ENCODE data around the gene TSR3. TPM values are rescaled to one million over a fixed set of nuclear protein-coding genes. Genes with fewer than 3 reads are reported as not detected.
"Not testable (repeated sequence)": the region's sequence is repeated elsewhere in the genome, so short reads cannot be mapped to it uniquely, and the experiment has no call there.

The TSR3 gene
- total RNA-seq, 4 donors from 2014 or later: 78.2 to 112 (median 106) TPM

GRCh38 chr16:1330931-1331711 is 20.6 kb downstream of the TSR3 start:
- Histone ChIP-seq H3K27ac (replicated peaks in 1 of 4) (peak overlapping the region in 2 of 4 donors; percentile 12 to 46), H3K4me1 (peaks cover 31 to 43% (median 37%) of the 10 kb centered on the region in 4 donors), H3K9me3 (peaks cover 0 to 7% (median 3%) of the 10 kb centered on the region in 4 donors), H3K27me3 (peaks cover 8 to 61% (median 36%) of the 10 kb centered on the region in 4 donors), H3K36me3 (peaks cover 0 to 11% (median 9%) of the 10 kb centered on the region in 4 donors), H3K4me3 (peak overlapping the region; percentile 43 to 56 (median 48))
- no peak for TF ChIP-seq POLR2AphosphoS5 (IDR thresholded peaks at IDR 0.05)
- no peak for TF ChIP-seq EP300 (IDR thresholded peaks at IDR 0.05)
- no peak for TF ChIP-seq POLR2A (IDR thresholded peaks at IDR 0.05; ENCODE audit: low read depth)
- no peak for TF ChIP-seq CTCF (IDR thresholded peaks at IDR 0.05)
- intact Hi-C loops (cut with DNase I): no loop called here
- 37% methylated on average over 8 of the region's 22 CpGs for WGBS
- DNase-seq (ENCODE audit: extremely low spot score): no peak

- H3K27me3 ChIP-seq: peaks cover 8 to 54% (median 36%) of the 10 kb centered on the region in 4 donors
- peaks cover 1 to 18% (median 16%) of the 10 kb centered on the region in 4 donors for H3K36me3 ChIP-seq
- 71% methylated on average over 5 of the region's 17 CpGs for WGBS
- no peak for DNase-seq (ENCODE audit: extremely low spot score)
- no peak for TF ChIP-seq EP300 (IDR thresholded peaks at IDR 0.05)
- TF ChIP-seq POLR2A (IDR thresholded peaks at IDR 0.05; ENCODE audit: low read depth): no peak
- TF ChIP-seq CTCF (IDR thresholded peaks at IDR 0.05): peak in 1 of 3 experiments; percentile 34
- TF ChIP-seq POLR2AphosphoS5 (IDR thresholded peaks at IDR 0.05): no peak
- H3K4me3 ChIP-seq: no peak overlapping the region
- H3K9me3 ChIP-seq: peaks cover 0 to 7% (median 3%) of the 10 kb centered on the region in 4 donors
- peaks cover 32 to 49% (median 37%) of the 10 kb centered on the region in 4 donors for H3K4me1 ChIP-seq
- intact Hi-C loops (cut with DNase I): no loop called here
- H3K27ac ChIP-seq (replicated peaks in 1 of 4): no peak overlapping the region
These were observed 21.3 kb downstream of the TSR3 start for GRCh38 chr16:1330260-1330914.

- 94% methylated on average over 10 of the region's 10 CpGs for WGBS
- H3K9me3 ChIP-seq; H3K27ac ChIP-seq (replicated peaks in 1 of 4); intact Hi-C loops (cut with DNase I); H3K4me3 ChIP-seq; DNase-seq (ENCODE audit: extremely low spot score): not testable (repeated sequence)
- Histone ChIP-seq H3K36me3 (peaks cover 10 to 32% (median 31%) of the 10 kb centered on the region in 4 donors), H3K27me3 (peaks cover 5 to 40% (median 25%) of the 10 kb centered on the region in 4 donors), H3K4me1 (peaks cover 25 to 37% (median 30%) of the 10 kb centered on the region in 4 donors)
These were observed 22.7 kb downstream of the TSR3 start for GRCh38 chr16:1328961-1329360.

GRCh38 chr16:1328136-1328535 is 23.5 kb downstream of the TSR3 start:
- H3K9me3 ChIP-seq; DNase-seq (ENCODE audit: extremely low spot score); H3K4me3 ChIP-seq; H3K27ac ChIP-seq (replicated peaks in 1 of 4); intact Hi-C loops (cut with DNase I): not testable (repeated sequence)
- Histone ChIP-seq H3K4me1 (peaks cover 21 to 29% (median 23%) of the 10 kb centered on the region in 4 donors), H3K27me3 (peaks cover 0 to 31% (median 18%) of the 10 kb centered on the region in 4 donors), H3K36me3 (peaks cover 14 to 40% (median 39%) of the 10 kb centered on the region in 4 donors)
- 85% methylated on average over 20 of the region's 20 CpGs for WGBS

GRCh38 chr16:1327619-1327947 is 24.1 kb downstream of the TSR3 start:
- no peak for DNase-seq (ENCODE audit: extremely low spot score)

More at GRCh38 chr16:1327619-1327947, 24.1 kb downstream of the TSR3 start:
- Histone ChIP-seq H3K27me3 (peaks cover 0 to 26% (median 13%) of the 10 kb centered on the region in 4 donors), H3K27ac (replicated peaks in 1 of 4) (no peak overlapping the region), H3K9me3 (peaks cover 0 to 7% (median 3%) of the 10 kb centered on the region in 4 donors), H3K36me3 (peaks cover 14 to 45% (median 44%) of the 10 kb centered on the region in 4 donors), H3K4me1 (peaks cover 16 to 24% (median 18%) of the 10 kb centered on the region in 4 donors), H3K4me3 (no peak overlapping the region)
- intact Hi-C loops (cut with DNase I): no loop called here
- TF ChIP-seq POLR2AphosphoS5 (IDR thresholded peaks at IDR 0.05) (no peak), POLR2A (IDR thresholded peaks at IDR 0.05; ENCODE audit: low read depth) (no peak), CTCF (IDR thresholded peaks at IDR 0.05) (no peak), EP300 (IDR thresholded peaks at IDR 0.05) (no peak)
- 60% methylated on average over 1 of the region's 5 CpGs for WGBS
